Measurements from ENCODE around the gene TYROBP.
"Not testable (repeated sequence)": the region's sequence is repeated elsewhere in the genome, so short reads cannot be mapped to it uniquely, and the experiment has no call there.

The TYROBP gene

DNA sequence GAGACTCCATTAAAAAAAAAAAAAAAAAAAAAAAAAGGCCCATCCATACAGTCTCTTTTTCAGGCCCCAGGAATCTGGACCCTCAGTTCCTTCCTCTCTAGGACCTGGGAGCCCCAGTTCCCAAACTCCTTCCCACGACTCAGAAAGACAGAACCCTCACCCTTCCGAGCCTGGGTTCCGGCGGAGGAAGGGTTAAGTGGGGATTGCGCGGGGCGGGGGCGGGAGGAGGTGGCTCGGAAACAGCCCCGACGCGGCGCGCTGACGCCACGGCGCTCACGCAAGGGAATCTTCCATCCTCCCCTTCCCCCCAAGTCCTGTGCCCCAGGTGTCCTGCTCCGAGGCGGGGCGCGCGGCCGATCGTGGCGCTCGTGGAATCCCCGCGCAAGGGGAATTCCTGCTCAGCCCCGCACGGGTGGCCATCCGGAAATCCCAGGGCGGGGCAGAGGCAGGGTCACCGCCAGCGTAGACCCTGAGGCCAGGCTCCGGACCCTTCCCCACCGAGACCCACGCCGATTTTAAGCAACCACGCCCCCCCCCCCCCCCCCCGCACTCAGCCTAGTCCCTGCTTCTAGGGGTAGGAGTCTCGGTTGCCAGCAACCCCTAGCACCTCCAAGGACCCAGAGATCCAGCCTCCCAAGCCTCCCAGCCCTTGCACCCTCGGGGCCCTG lies 8.4 kb downstream of the TYROBP start:
- peak; percentile 76 to 79 for DNase-seq (ENCODE audit: low read depth in 2 of 2)

GRCh38 chr19:35898499-35898809 lies 9.6 kb downstream of the TYROBP start:
- DNase-seq (ENCODE audit: low read depth in 2 of 2), result no peak

DNA sequence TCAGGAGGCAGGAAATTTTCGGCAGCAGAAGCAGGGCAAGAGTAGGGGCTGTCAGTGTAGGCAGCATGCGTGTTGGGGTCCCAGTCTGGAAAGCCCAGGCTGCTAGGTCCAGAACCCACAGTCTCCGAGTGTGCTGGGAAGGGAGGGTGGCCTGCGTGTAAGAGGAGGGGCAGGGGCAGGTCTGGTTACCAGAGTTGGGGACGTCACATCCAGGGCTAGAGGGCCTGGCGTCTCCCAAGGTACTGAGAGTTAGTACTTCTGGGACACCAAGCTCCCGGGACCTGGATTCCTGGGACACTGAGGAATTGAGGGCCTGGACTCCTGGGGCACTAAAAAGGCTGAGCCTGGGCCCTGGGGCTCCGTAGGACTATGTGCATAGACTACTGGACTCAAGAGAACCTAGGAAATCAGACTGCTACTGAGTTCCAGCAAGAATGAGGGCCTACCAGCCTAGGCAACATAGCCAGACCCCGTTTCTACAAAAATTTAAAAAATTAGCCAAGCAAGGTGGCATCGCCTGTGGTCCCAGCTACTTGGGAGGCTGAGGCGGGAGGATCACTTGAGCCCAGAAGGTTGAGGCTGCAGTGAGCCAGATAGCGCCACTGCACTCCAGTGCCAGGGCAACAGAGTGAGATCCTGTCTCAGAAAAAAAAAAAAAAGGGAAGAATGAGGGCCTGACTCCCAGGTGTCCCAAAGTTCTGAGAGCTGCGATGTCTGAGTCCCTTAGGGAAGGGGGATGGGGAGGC lies 10.2 kb downstream of the TYROBP start:
- DNase-seq (ENCODE audit: low read depth in 2 of 2), result no peak

DNA sequence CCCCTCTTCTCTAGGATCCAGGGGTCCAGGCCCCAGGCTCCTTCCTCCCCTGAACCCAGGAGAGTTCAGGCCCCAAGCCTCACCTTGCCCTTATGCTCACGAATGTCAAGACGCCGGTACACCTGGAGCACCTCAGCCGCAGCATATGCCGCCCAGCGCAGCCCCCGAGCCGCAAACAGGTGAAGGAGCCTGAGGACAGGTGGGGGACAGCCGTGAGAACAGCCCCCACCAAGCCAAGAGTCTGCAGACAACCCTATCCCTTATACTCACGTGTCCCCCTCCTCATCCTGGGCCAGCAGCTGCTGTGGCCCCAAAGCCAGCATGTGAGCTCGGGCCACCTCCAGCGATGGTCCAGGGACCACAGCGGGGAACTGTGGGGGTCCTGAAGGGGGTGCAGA lies 11.5 kb downstream of the TYROBP start:
- DNase-seq (ENCODE audit: low read depth in 2 of 2), result no peak

GRCh38 chr19:35895911-35896642 lies 12.0 kb downstream of the TYROBP start:
- no peak for DNase-seq (ENCODE audit: low read depth in 2 of 2)

- no peak for DNase-seq (ENCODE audit: low read depth in 2 of 2)
These were observed 13.8 kb downstream of the TYROBP start for GRCh38 chr19:35894342-35894741.

- not testable (repeated sequence) for DNase-seq (ENCODE audit: low read depth in 2 of 2)
These were observed 16.3 kb downstream of the TYROBP start for GRCh38 chr19:35891819-35892218.

DNA sequence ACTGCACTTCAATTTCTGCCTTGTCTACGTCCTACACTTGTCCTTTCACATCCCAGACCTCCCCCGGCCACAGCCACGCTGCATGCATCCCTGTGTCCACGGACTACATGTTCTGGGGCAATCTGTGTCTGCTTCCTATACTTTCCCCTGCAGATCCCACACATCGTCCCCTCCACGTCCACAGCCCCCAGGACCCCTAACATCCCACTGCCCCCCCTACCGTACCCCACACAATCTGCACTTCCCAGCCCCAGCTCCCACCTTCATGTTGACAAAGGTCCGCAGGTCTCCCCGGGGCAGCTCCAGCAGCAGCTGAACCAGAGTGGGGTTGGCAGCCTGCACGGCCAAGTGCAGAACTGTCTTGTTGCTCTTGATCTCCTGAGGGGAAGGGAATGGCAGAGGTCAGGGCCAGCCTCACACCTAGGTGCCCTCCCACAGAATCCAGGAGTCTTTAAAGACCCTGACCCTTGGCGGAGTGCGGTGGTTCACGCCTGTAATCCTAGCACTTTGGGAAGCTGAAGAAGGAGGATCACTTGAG lies 17.9 kb downstream of the TYROBP start:
- no peak for DNase-seq (ENCODE audit: low read depth in 2 of 2)

DNA sequence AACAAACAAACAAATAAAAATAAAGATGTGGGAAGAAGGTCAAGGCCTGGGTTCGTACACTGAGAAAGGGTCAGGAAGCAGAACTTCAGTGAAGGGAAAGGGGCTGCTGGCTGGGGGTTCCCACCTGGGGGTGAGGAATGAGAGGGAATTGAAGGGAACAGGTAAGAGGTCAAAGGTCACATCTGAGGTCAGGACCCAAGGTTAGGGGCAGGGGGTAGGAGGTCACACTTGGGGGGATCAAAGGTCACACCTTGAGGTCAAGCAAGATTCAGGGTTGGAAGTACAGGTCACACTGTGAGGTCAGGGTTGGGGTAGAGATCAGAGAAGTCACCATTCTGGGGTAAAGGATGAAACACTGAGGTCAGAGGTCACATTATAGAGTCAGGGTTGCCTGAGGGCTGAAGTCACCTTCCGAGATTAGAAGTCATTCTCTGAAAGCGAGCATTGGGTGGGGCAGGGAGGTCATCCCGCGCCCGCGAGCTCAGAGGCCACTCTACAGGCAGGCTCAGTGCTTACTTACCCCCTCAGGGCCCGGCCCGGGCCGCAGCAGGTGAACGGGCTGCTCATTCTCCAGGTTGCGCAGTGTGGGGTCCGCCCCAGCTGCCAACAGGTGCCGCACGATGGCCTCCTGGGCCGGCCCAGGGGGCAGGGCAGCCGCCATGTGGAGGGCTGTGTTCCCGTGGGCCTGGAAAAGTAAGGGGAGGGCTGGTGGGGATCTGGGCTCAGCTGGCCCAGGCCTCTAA lies 18.6 kb downstream of the TYROBP start:
- DNase-seq (ENCODE audit: low read depth in 2 of 2), result no peak

DNA sequence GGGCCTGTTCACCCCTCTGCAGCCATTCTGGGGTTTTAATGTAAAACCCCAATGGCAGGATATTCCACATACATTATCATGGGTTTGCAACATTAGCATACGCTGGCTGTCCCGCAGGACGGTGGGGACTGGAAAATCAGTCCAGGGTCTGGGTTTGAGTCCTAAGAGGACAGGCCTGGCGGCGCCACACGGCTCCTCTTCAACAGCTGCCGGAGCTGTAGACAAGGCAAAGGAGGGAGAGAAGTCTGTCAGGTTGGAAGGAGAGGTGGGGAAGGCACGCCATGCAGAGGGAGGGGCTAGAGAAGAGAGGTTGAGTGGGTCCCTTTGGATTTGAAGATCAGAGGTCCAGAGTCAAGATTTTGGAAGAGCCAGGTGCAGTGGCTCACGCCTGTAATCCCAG lies 19.7 kb downstream of the TYROBP start:
- DNase-seq (ENCODE audit: low read depth in 2 of 2), result no peak

DNA sequence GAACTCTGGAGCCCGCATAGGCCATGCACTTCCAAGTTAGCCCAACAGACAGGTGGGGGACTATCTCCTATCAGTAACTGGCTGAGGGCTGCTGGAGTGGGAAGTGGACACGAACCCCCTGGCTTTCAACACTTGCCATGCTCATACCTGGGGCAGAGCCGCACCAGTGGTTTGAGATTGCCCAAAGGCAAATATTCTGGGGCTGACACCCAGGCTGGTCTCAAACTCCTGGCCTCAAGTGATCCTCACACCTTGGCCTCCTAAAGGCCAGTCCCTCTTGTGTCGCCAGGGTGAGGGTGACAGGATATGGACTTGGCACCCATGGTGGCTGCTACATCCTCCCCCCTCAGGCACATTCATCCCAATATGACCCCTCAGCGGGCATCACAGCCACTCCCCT lies 20.9 kb downstream of the TYROBP start:
- DNase-seq (ENCODE audit: low read depth in 2 of 2), result no peak

GRCh38 chr19:35885904-35886303 lies 22.2 kb downstream of the TYROBP start:
- DNase-seq (ENCODE audit: low read depth in 2 of 2), result no peak

GRCh38 chr19:35885225-35885738 lies 22.8 kb downstream of the TYROBP start:
- no peak for DNase-seq (ENCODE audit: low read depth in 2 of 2)

GRCh38 chr19:35883882-35884281 lies 24.2 kb downstream of the TYROBP start:
- no peak for DNase-seq (ENCODE audit: low read depth in 2 of 2)

- no peak for DNase-seq (ENCODE audit: low read depth in 2 of 2)
These were observed 25.8 kb downstream of the TYROBP start for GRCh38 chr19:35882114-35882832.

- DNase-seq (ENCODE audit: low read depth in 2 of 2), result no peak
These were observed 28.3 kb downstream of the TYROBP start for GRCh38 chr19:35879770-35880317.

DNA sequence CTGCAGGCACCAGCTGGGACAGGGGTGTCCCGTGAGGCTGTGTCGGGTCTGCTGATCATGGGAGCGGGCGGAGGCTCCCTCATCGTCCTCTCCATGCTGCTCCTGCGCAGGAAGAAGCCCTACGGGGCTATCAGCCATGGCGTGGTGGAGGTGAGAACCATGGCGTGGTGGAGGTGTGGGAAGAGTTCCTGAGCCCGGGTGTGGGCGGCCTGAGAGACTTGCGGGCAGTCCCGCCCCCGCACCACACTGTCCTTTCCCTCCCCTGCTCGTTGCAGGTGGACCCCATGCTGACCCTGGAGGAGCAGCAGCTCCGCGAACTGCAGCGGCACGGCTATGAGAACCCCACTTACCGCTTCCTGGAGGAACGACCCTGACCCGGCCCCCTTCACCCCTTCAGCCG lies 29.0 kb downstream of the TYROBP start:
- no peak for DNase-seq (ENCODE audit: low read depth in 2 of 2)

DNA sequence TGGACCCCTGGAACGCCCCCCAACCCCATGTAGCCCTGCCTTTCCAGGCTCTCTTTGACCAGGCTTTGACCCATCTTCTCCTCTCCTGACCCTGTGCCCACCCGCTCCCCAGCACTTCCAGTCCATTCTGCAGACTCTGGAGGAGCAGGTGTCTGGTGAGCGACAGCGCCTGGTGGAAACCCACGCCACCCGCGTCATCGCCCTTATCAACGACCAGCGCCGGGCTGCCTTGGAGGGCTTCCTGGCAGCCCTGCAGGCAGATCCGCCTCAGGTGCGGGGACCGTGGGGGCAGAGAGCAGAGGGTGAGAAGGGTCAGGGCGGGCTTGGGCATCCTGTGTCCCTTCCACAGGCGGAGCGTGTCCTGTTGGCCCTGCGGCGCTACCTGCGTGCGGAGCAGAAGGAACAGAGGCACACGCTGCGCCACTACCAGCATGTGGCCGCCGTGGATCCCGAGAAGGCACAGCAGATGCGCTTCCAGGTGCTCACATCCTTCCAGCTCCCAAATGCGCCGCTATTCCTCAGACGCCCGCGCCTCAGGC lies 33.6 kb downstream of the TYROBP start:
- no peak for DNase-seq (ENCODE audit: low read depth in 2 of 2)

- DNase-seq (ENCODE audit: low read depth in 2 of 2), result no peak
These were observed 35.9 kb downstream of the TYROBP start for GRCh38 chr19:35872180-35872579.

DNA sequence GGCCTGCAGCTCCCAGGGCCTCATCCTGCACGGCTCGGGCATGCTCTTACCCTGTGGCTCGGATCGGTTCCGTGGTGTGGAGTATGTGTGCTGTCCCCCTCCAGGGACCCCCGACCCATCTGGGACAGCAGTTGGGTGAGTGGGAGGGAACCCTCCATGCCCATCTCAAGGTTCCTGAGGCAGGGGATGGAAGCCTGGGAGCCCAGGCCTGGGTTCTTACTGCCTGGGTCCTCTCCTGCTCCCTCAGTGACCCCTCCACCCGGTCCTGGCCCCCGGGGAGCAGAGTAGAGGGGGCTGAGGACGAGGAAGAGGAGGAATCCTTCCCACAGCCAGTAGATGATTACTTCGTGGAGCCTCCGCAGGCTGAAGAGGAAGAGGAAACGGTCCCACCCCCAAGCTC lies 36.5 kb downstream of the TYROBP start:
- DNase-seq (ENCODE audit: low read depth in 2 of 2), result no peak

DNA sequence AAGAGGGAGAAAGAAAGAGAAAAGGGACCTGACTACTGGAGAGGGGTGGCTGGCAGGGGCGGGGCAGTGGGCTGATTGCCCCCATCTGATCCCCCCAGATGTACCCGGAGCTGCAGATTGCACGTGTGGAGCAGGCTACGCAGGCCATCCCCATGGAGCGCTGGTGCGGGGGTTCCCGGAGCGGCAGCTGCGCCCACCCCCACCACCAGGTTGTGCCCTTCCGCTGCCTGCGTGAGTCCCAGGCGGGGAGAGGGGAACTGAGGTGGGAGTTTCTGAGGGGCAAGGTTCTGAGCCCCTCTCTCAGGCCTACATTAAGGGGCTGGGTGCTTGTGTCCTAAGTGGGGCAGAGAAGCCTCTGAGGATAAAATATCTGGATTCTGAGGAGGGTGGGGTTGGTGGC lies 37.3 kb downstream of the TYROBP start:
- no peak for DNase-seq (ENCODE audit: low read depth in 2 of 2)

Measured in activated CD8-positive, alpha-beta memory T cell treated with anti-CD3 and anti-CD28 coated beads for 4 hours (primary cell).